Measurements from ENCODE around the gene ROPN1L.

DNA sequence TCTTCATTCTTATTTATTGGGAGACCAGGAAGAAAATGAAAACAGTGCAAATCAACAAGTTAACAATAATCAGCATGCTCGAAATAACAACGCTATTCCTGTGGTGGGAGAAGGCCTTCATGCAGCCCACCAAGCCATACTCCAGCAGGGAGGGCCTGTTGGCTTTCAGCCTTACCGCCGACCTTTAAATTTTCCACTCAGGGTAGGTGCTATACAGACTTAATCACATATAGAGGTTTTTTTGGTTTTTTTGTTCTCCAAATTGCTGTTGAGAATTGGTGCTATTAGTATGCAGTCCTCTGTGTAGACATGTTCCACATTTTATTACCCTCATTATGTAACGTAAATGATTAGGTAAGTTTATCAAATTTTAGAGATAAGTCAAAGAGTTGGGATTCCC lies 30.3 kb upstream of the ROPN1L start:
- TF ChIP-seq CTCF (IDR thresholded peaks at IDR 0.05; ENCODE audit: low read depth, low read length, poor library complexity, severe bottlenecking) = no peak
- no peak for TF ChIP-seq EZH2phosphoT487 (IDR thresholded peaks at IDR 0.05; ENCODE audit: borderline replicate concordance, low read length)
